Right renal pelvis (tissue), 4 donors: ENCODE measurements around the gene PTPRJ. TPM values are rescaled to one million over a fixed set of nuclear protein-coding genes. Genes with fewer than 3 reads are reported as not detected.
"Not testable (repeated sequence)": the region's sequence is repeated elsewhere in the genome, so short reads cannot be mapped to it uniquely, and the experiment has no call there.

Experiments
- DNase-seq, 4 donors: peaks; one replicate each; pipeline ENCODE4 v3.0.0-alpha.2; 2013; ENCODE audit warnings: low read depth in 4 of 4, low spot score in 3 of 4, missing footprints in 1 of 4
- polyA plus RNA-seq, 4 donors: library from polyadenylated mRNA; unstranded; fragments of 120-200 nt; gene quantifications; one replicate each; pipeline ENCODE4 v1.2.1, GENCODE V29; 2013; ENCODE audit not compliant: insufficient read length in 4 of 4

PTPRJ gene
- polyA plus RNA-seq, 4 donors: 19.5 to 26.4 (median 25.3) TPM

DNA sequence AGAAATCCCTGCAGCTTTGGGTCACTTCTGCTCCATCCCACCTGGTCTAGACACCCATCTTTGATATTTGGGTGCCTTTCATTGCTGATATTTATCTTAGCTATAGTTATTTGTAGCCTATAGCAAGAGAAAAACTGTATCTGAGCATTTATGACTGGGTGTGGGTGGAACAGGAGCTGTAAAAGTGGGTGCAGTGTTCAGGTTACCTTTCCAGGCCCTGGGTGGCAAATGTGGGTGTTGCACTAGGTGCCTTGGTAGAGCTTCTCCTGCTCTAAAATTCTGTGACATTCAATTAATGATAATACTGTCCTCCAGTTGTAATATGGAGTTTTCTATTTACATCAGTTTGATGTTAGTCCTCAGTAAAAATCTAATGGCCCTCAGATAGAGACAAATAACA is 157.9 kb downstream of the PTPRJ start:
- DNase-seq: no peak

DNA sequence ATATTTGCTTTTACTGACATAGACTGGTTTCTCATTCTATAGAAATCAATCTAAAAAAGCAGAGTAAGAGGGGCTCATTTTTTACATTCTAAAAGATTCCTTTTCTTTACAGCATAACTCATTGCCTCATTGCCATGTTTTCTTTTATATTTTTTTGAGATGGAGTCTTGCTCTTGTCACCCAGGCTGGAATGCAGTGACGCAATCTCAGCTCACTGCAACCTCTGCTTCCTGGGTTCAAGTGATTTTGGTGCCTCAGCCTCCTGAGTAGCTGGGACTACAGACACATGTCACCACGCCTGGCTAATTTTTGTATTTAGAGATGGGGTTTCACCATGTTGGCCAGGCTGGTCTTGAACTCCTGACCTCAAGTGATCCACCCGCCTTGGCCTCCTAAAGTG is 159.5 kb downstream of the PTPRJ start:
- DNase-seq: not testable (repeated sequence)

DNA sequence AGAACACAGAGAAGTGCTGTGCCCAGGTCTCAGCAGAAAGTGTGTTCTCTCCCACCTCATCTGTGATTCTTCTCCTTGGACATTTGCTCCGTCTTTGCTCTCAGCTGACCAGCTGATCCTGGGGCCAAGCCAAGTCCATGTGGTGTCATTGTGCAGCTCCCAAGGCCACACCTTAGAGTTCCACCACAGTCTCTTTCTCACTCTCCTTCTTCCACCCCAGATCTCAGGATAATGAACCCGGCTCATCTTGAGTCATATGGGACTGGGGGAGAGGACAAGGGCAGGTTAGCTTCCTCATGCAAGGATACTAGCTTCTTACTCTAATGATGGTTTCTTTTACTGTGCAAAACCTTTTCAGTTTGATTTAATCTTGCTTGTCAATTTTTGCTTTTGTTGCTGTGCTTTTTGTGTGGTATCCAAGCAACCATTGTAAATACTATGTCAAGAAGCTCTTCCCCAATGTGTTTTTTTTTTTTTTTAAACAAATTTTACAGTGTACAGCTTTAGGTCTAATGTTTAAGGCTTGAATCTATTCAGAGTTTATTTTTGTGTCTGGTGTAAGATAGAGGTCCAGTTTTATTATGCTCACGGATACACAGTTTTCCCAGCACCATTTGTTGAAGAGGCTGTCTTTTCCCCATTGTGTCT is 161.2 kb downstream of the PTPRJ start:
- DNase-seq: no peak

DNA sequence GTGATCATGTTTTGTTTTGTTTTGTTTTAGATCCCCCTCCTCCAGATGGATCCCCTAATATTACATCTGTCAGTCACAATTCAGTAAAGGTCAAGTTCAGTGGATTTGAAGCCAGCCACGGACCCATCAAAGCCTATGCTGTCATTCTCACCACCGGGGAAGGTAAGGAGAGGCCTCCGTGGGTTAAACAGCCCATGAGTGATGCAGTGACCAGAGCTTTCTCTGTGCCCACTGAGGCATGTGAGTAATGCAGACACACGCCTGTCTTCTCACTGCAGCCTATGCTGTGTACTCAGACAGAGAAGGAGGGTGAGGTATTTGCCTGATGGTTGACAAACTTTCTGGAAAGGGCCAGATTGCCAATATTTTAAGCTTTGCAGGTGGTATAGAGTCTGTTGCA is 162.5 kb downstream of the PTPRJ start:
- DNase-seq: no peak

DNA sequence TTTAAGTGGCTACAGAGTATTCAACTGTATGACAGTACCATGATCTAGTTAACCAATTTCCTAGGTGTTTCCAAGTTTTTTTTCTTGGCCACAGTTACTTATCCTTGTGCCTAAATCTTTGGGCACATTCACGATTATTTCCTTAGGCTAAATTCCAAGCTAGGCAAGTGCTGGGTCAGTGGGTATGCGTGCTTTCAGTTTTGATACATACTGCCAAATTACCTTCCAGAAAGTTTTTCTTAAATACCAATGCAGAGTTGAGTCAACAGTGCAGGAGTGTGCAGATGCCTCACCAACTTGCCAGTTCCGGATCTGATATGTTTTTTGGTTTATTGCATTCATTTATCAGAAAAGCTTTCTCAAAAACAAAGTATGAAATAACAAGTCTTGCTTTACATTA is 168.4 kb downstream of the PTPRJ start:
- no peak for DNase-seq

DNA sequence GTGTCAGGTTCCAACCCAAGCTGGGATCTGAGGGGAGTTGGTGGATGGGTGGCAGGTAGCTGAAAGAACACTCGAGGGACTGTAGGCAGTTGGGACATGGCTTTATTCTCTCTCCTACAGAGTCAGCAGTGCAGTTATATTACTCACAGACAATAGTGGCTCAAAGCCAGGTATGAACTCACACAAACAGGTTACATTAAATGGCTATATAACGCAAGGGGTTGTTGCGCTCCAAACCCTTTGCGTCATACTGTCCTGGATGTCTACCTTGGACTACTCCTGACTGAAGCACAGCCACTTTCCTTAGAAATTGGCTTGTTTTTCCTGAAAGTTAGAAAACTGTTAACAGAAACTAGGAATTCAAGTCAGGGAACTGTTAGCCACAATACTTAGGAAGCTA is 169.9 kb downstream of the PTPRJ start:
- no peak for DNase-seq

DNA sequence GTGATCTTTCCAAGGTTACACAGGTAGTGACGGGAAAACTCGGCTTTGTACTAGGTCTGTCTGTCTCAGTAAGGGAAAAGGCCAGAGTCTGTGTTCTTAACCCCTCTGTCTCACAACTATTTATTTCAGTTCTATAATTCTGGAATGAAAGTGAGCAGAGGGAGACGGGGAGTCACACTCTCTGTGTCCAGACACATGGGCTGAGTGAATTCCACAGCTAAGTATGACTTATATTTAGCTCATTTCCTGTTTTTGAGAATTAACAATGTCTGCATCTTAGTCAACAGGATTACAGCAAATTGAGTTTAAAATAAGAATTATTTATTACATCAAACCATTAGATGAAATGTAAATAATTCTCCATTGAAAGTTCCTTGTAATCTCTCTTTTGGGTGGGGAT is 173.8 kb downstream of the PTPRJ start:
- DNase-seq: no peak

DNA sequence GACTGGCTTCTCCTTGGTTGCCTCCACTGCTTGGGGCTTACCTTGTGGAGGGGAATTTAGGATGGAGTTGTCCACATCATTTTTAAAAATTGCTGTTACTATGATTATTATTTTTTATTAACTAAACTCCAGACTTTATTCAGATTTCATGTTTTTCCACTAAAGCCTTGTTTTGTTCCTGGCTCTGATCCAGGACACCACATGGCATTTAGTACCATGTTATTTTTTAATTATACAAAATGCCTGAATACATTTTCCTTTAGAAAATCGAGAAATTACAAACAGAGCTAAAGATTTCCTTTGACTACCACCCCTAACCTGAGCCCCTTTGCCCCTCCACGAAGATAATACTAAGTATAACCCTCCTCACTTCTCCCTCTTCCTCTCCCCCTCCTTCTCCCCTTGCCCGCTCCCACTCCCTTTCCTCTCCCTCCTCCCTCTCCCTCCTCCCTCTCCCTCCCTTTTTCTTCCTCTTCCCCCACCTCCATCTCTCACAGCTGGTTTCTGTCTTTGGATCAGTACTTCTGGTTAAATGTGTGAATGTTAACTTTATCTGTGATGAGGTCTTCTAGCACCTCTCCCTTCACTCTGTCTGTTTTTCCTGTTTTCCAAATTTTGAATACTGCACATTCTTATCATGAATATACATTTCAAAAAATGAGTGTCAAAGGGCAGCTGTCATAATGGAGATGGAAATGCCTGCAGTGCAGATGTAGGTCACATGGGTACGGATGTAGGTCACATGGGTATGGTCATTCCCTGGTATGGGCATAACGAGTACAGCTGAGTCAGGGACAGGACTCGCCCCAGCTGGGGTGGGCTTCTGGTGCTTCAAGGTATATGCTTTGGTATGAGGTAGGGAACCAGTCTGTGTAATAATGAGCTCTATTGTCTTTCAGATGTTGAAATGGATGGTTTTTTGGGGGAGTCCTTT is 181.9 kb downstream of the PTPRJ start:
- DNase-seq: no peak

DNA sequence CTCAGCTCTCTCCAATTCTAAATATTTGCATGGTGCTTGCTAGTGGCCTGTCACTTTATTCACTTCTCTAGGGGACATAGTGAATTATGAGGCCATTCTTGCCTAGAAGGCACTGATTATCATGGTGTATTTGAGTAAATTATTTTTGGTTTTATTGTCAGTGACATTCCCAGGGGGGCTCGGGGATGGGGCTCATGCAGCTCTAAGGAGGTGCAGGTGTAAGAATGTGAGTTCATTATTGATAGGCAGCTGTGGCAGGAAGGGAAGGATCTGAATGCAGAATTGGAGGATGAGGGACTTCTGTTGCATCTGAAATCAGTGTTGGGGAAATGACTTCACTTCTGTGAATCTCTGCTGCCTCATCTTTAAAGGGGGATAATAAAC is 182.5 kb downstream of the PTPRJ start:
- DNase-seq: no peak

DNA sequence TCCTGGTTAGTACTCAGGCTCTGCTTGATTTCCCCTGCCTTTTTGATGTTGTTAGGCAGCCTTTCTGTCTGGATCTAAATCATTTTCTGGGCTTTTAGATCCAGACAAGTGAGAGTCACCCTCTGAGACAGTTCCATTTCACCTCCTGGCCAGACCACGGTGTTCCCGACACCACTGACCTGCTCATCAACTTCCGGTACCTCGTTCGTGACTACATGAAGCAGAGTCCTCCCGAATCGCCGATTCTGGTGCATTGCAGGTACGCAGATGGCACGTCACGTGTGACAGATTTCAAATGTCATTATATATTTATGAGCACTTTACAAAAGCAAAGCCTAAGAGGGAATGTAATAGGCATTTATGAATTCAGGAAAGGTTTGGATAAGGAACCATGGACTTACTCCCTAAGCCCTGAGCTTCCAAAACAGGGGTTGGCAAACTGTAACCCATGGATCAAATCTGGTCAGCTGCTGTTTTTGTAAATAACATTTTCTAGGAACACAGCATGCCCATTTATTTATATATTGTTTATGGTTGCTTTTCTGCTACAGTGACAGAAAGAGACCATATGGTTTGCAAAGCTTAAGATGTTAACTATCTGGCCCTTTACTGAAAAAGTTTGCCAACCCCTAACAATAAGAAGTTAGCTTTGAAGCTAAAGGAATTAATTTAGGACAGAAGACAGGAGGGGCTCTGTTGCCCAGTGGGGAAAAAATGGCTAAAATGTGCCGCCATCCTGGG is 183.2 kb downstream of the PTPRJ start:
- DNase-seq: no peak

DNA sequence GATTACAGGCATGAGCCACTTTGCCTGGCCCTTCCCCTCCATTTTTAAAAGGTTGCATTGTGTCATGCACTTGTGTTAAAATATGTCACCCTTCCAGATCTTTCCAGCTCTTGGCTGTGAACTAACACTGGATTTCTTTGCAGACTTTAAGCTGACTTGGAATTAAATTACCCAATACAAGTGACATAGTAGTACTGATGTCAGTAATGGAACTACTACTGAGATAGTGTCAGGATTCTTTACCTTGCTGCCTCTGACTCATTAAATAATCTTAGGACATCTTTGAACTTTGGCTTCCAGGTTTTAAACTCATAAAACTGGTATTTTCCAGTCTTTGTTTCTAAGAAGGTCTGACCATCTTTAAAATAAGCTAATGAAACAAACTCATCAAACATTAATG is 184.5 kb downstream of the PTPRJ start:
- DNase-seq: no peak

DNA sequence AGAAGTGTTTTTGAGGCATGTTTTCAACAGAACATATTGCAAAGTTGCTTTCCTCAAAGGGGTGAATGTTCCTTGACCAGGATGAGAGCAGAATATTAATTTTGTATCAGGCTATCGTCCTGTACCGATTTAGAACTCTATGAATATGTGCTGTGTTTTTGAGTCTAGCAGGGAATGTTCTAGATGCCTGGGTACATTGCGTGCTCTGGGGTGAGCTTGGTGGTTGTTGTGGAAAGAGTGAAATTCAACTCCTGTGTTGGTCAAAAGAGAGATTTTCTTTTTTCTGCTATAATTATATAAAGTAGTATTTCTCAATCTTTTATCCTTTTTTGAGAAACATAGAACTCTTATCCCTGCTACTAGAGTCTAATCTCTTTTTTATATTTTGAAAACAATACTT is 185.1 kb downstream of the PTPRJ start:
- DNase-seq: no peak

DNA sequence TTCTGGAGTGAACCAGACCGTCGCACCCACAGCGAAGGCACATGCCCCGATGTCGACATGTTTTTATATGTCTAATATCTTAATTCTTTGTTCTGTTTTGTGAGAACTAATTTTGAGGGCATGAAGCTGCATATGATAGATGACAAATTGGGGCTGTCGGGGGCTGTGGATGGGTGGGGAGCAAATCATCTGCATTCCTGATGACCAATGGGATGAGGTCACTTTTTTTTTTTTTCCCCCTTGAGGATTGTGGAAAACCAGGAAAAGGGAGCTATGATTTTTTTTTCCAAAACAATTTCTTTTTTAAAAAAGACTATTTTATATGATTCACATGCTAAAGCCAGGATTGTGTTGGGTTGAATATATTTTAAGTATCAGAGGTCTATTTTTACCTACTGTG is 187.0 kb downstream of the PTPRJ start:
- DNase-seq: no peak

DNA sequence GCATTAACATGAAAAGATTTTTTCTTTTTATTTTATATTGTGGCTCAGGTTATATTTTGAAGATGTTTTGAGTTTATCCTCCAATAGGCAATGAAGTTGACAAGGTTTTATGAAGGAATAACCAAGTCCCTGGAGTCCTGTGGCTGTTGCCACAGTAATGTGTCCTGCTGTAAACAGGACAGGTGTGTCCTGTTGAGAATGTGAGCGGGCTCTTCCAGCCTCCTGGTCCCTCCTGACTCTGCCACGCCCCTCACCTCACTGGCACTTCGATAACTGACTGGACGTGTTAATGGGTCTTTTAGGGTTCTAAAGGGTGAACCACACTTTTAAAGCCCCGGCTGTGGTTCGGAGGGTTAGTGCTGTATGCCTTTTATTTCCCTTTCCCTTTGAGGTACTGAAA is 188.5 kb downstream of the PTPRJ start:
- DNase-seq: no peak

DNA sequence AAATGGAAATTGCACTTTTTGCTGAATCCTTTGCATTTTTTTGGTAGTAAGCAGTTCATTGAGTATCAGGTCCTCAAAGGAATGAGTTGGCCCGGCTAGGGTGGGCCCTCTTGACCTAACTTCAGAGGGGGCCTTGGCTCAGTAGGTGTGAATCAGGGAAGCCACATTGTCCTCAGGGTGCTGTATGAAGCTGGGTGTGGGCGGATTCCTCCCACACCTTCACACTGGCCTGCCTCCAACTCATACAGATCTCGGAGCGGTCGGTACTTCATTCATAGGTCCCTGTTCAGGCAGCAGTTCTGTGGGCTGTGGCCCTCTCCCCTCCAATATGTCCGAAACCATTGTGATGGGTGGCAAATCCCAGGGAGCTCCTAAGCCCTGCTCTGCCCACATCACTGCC is 188.9 kb downstream of the PTPRJ start:
- DNase-seq: no peak

DNA sequence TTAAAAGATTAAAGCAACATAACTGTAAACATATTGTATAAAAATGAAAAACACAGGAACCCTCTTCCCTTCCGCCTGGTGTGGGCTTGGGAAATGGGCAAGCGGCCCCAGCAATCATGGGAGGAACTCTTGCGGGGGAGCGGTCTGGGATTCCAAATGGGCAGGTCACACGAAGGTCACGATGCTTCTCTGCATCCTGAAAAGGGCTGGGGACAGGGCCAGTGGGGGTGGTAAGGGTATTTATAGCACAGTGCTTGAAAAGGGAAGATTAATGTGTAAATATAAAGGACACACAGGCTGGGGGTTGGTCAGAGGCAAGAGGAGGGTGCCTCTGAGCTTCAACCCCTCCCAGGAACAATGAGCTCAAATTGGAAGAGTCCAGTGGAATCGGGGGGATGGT is 189.4 kb downstream of the PTPRJ start:
- DNase-seq: no peak

DNA sequence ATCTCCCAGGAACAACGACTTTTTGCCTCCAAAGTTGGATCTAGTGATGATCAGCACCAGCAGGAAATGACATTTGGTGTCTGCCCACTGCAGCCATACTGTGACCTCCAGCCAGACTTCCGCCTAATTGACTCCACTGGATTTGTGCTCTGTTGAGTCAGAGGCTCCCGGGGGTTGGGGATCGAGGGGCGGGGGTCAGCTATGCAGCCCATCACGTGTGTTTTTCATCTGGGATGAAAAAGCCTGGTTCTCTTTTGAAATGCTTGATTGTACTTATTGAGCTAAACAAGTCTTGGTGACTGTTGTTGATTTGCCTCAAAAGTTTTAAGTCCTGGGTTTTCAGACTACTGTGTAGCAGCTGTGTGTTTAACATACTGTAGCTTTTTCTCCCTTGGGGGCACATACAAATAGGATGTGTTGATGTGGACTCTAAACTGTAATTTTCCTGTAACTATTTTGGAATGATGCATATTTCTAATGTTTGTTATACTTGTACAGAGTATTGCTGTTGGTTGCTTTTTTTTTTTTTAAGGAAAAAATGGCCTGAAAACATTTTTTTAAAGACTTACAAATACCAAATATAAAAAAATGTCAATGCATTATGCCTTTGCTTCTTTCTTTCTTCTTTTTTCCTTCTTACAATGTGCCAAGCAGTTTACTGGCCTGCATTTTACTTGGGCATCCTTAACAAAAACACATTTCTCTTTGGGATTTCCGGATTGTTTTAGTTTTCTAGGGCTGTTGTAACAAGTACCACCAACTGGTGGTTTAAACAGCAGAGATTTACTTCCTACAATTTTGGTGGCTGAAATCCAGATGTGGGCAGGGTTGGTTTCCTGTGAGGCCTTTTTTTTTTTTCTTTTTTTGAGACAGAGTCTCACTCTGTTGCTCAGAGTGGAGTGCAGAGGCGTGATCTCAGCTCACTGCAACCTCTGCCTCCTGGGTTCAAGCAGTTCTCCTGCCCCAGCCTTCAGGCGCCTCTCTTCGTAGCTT is 190.2 kb downstream of the PTPRJ start:
- no peak for DNase-seq

DNA sequence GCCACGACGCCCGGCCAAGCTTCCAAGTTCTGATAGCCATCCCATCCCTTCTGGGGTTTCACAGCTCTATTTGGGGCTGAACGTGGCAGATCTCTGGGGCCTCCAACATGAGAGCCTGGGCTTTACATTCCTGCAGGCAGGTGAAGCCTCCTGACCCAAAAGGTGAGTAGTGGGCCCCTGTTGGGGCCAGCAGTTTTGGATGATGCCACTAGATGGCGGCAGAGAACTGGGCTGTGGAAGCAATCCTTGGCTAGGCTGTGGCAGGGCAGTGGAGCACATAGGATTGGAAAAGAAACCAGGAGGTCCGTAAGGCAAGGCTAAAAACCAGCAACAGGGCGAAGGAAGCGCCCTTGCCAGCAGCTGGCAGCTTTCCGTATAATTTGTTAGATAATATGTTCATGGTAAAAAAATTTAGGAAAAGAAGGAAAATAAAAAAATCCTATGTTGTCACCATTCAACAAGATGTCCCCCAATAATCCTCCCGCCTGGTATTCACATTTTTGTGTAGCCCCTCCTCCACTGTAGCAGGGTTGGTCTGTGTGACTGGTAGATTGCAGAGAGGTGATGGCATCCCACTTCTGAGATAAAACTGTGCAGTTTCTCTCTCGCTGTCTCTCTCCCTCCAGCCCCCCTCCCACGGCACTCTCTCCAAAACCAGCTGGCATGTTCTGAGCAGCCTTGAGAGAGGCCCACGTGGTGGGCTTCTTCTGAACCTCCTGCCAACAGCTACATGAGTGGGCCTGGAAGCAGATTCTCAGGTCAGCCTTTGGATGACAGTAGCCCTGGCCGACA is 192.7 kb downstream of the PTPRJ start:
- peak in 1 of 4 donors; percentile 42 for DNase-seq

DNA sequence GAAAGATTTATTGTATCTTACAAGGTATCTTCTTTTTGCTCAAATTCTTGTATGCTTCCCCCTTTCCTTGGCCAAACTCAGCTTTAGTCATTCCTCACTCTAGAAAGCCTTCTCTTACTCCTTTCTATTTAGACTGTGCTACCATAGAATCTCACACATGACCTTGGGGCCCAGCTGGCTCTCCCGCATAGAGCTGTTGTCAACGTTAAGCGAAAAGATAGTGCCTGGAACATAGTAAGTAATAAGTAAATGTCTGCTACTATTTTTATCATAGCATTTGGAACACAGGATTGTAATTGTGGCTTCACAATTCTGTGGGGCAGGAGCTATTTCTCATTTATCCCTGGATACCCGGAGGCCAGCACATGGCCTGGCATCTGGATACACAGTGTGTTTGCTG is 197.3 kb downstream of the PTPRJ start:
- no peak for DNase-seq

DNA sequence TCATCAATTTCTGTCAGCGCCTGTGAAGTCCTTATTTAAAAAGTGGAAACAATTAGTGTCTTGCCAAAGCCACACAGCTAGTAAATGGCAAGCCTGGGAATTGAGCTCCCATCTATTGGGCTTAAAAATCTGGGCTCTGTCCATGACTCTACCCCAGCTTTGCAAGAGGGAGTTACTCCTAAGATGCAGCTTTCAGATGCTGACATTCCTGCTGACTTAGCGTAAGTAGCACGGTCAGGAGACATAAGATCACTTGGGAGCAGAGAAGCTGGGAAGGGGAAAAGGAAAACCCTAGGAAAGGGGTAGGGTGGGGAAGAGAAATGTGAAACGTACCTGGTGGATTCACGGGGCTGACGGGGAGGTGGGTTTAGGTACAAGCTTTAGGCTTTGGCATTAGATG is 200.3 kb downstream of the PTPRJ start:
- no peak for DNase-seq
